Hepatocyte (in vitro differentiated cells): ENCODE measurements around the gene CPN2. TPM values are rescaled to one million over a fixed set of nuclear protein-coding genes. Genes with fewer than 3 reads are reported as not detected.

Experiments used
- DNase-seq: peaks from one replicate; pipeline ENCODE4 v3.0.0-alpha.2; 2016; ENCODE audit warnings: low spot score
- H2AFZ ChIP-seq: fragments of 200-600 bp; sonication (generic); 2 replicates; pipeline ENCODE4 v1.6.0; 2016; ENCODE audit warnings: antibody characterized with exemption, mild to moderate bottlenecking
- H3K27ac ChIP-seq: fragments of 200-600 bp; sonication (generic); 2 replicates; pipeline ENCODE4 v1.5.1; 2016; ENCODE audit warnings: mild to moderate bottlenecking
- H3K27me3 ChIP-seq: fragments of 200-600 bp; sonication (generic); 2 replicates; pipeline ENCODE4 v1.6.1; 2016
- H3K36me3 ChIP-seq: fragments of 200-600 bp; sonication (generic); replicated peaks from 2 replicates; pipeline ENCODE4 v1.5.1; 2016; ENCODE audit warnings: low read depth; ENCODE audit not compliant: insufficient read depth
- H3K4me1 ChIP-seq: fragments of 200-600 bp; sonication (generic); 2 replicates; pipeline ENCODE4 v1.5.1; 2016; ENCODE audit warnings: mild to moderate bottlenecking, moderate library complexity; ENCODE audit not compliant: insufficient read depth
- H3K4me2 ChIP-seq: fragments of 200-600 bp; sonication (generic); 2 replicates; pipeline ENCODE4 v1.6.0; 2016
- H3K4me3 ChIP-seq: fragments of 200-600 bp; sonication (generic); 2 replicates; pipeline ENCODE4 v1.5.1; 2016; ENCODE audit warnings: mild to moderate bottlenecking
- H3K79me2 ChIP-seq: fragments of 200-600 bp; sonication (generic); 2 replicates; pipeline ENCODE4 v1.6.0; 2017; ENCODE audit warnings: mild to moderate bottlenecking
- H3K9me2 ChIP-seq: fragments of 200-600 bp; sonication (generic); replicated peaks from 2 replicates; pipeline ENCODE4 v1.6.0; 2017; ENCODE audit warnings: mild to moderate bottlenecking; ENCODE audit not compliant: insufficient read depth
- H3K9me3 ChIP-seq: fragments of 200-600 bp; sonication (generic); 2 replicates; pipeline ENCODE4 v1.5.1; 2016; ENCODE audit warnings: low read depth, mild to moderate bottlenecking
- H4K20me1 ChIP-seq: fragments of 200-600 bp; sonication (generic); 2 replicates; pipeline ENCODE4 v1.6.0; 2016; ENCODE audit warnings: mild to moderate bottlenecking; ENCODE audit not compliant: insufficient read depth, poor library complexity, severe bottlenecking
- CTCF ChIP-seq: fragments of 200-600 bp; sonication (generic); IDR thresholded peaks from 2 replicates; pipeline ENCODE4 v1.5.1; 2016; ENCODE audit warnings: antibody characterized with exemption, mild to moderate bottlenecking; ENCODE audit not compliant: poor library complexity
- EZH2 ChIP-seq: fragments of 200-600 bp; sonication (generic); IDR thresholded peaks from 2 replicates; pipeline ENCODE4 v1.6.1; 2016; ENCODE audit warnings: antibody characterized with exemption, mild to moderate bottlenecking, borderline replicate concordance
- EZH2phosphoT487 ChIP-seq: fragments of 200-600 bp; sonication (generic); IDR thresholded peaks from one replicate; pipeline ENCODE4 v1.6.1; 2018; ENCODE audit warnings: antibody characterized with exemption, mild to moderate bottlenecking, low read depth, moderate library complexity; ENCODE audit not compliant: unreplicated experiment, severe bottlenecking
- WGBS: methylation state at CpG from one replicate; pipeline ENCODE4 v1.1.6; 2016; ENCODE audit warnings: low lambda C conversion rate; ENCODE audit errors: missing lambda C conversion rate; 5-methylcytosine and 5-hydroxymethylcytosine counted together
- polyA plus RNA-seq: library from polyadenylated mRNA; unstranded; fragments of >200 nt; fragmentation: Nextera tagmentation; extraction: Ambion mirVana; gene quantifications from 2 replicates; pipeline ENCODE4 v1.2.1, GENCODE V29; 2016
- total RNA-seq: library from RNA; depleted of rRNA; stranded (reverse); fragments of >200 nt; gene quantifications from 2 replicates; pipeline ENCODE4 v1.2.3, GENCODE V29; 2014

The CPN2 gene
- total and polyA plus RNA-seq, 2 experiments from 2014 or later = 3.3 to 4.6 TPM

- H3K4me1 ChIP-seq = no peaks in the 10 kb centered on the region
- no peak overlapping the region for H3K4me2 ChIP-seq
- H3K9me2 ChIP-seq = no peaks in the 10 kb centered on the region
- no peak overlapping the region for H3K4me3 ChIP-seq
- WGBS = 72% methylated on average over 17 of the region's 17 CpGs
- no peaks in the 10 kb centered on the region for H3K79me2 ChIP-seq
- H3K27ac ChIP-seq = no peak overlapping the region
- no peaks in the 10 kb centered on the region for H3K27me3 ChIP-seq
- H4K20me1 ChIP-seq = no peaks in the 10 kb centered on the region
- H3K36me3 ChIP-seq = no peaks in the 10 kb centered on the region
- TF ChIP-seq EZH2phosphoT487 = no peak
- TF ChIP-seq EZH2 = no peak
- TF ChIP-seq CTCF = no peak
- no peak overlapping the region for H2AFZ ChIP-seq
- H3K9me3 ChIP-seq = no peaks in the 10 kb centered on the region
- no peak for DNase-seq
These were observed 30.3 kb upstream of the CPN2 start for GRCh38 chr3:194381460-194381875.

- Histone ChIP-seq H3K4me1 (no peaks in the 10 kb centered on the region), H2AFZ (no peak overlapping the region), H4K20me1 (no peaks in the 10 kb centered on the region), H3K27me3 (no peaks in the 10 kb centered on the region), H3K27ac (no peak overlapping the region), H3K79me2 (no peaks in the 10 kb centered on the region), H3K4me3 (no peak overlapping the region), H3K9me2 (no peaks in the 10 kb centered on the region), H3K9me3 (no peaks in the 10 kb centered on the region), H3K36me3 (no peaks in the 10 kb centered on the region), H3K4me2 (no peak overlapping the region)
- TF ChIP-seq EZH2phosphoT487 = no peak
- no peak for TF ChIP-seq EZH2
- no peak for TF ChIP-seq CTCF
- WGBS = 88% methylated on average over 7 of the region's 7 CpGs
- DNase-seq = no peak
These were observed 29.2 kb upstream of the CPN2 start for GRCh38 chr3:194380326-194380725.

GRCh38 chr3:194379651-194380050 lies 28.5 kb upstream of the CPN2 start:
- no peak for DNase-seq
- Histone ChIP-seq H3K27ac (no peak overlapping the region), H3K4me3 (no peak overlapping the region), H3K79me2 (no peaks in the 10 kb centered on the region), H3K9me2 (no peaks in the 10 kb centered on the region), H2AFZ (no peak overlapping the region), H3K36me3 (no peaks in the 10 kb centered on the region), H3K4me1 (no peaks in the 10 kb centered on the region), H4K20me1 (no peaks in the 10 kb centered on the region), H3K9me3 (no peaks in the 10 kb centered on the region), H3K4me2 (no peak overlapping the region), H3K27me3 (no peaks in the 10 kb centered on the region)
- 84% methylated on average over 9 of the region's 9 CpGs for WGBS
- TF ChIP-seq EZH2phosphoT487 (no peak), EZH2 (no peak), CTCF (no peak)

GRCh38 chr3:194379231-194379630 lies 28.1 kb upstream of the CPN2 start:
- Histone ChIP-seq H3K27ac (no peak overlapping the region), H3K4me2 (no peak overlapping the region), H3K9me2 (no peaks in the 10 kb centered on the region), H4K20me1 (no peaks in the 10 kb centered on the region), H3K4me1 (no peaks in the 10 kb centered on the region), H3K27me3 (no peaks in the 10 kb centered on the region), H2AFZ (no peak overlapping the region), H3K79me2 (no peaks in the 10 kb centered on the region), H3K36me3 (no peaks in the 10 kb centered on the region), H3K4me3 (no peak overlapping the region), H3K9me3 (no peaks in the 10 kb centered on the region)
- no peak for DNase-seq
- TF ChIP-seq EZH2 = no peak
- TF ChIP-seq EZH2phosphoT487 = no peak
- no peak for TF ChIP-seq CTCF
- WGBS = 87% methylated on average over 6 of the region's 6 CpGs
